Glutamatergic neuron (in vitro differentiated cells): ENCODE data around the gene DTNB. TPM values are rescaled to one million over a fixed set of nuclear protein-coding genes. Genes with fewer than 3 reads are reported as not detected.

Experiments
- DNase-seq: peaks from one replicate; pipeline ENCODE4 v3.0.0; 2022
- H3K27ac Mint-ChIP-seq: one replicate; pipeline ENCODE4 v1.8.0; 2020; ENCODE audit warnings: mild to moderate bottlenecking, mixed read lengths, inconsistent platforms; ENCODE audit not compliant: unreplicated experiment
- H3K27me3 Mint-ChIP-seq: one replicate; pipeline ENCODE4 v1.8.0; 2020; ENCODE audit warnings: mild to moderate bottlenecking, moderate library complexity, mixed read lengths, inconsistent platforms; ENCODE audit not compliant: unreplicated experiment
- H3K36me3 Mint-ChIP-seq: one replicate; pipeline ENCODE4 v1.8.0; 2020; ENCODE audit warnings: mild to moderate bottlenecking, mixed read lengths, inconsistent platforms; ENCODE audit not compliant: unreplicated experiment
- H3K4me1 Mint-ChIP-seq: one replicate; pipeline ENCODE4 v1.8.0; 2020; ENCODE audit warnings: mild to moderate bottlenecking, low read depth, mixed read lengths, inconsistent platforms; ENCODE audit not compliant: unreplicated experiment
- H3K4me3 Mint-ChIP-seq: one replicate; pipeline ENCODE4 v1.8.0; 2020; ENCODE audit warnings: mild to moderate bottlenecking, mixed read lengths, inconsistent platforms; ENCODE audit not compliant: unreplicated experiment
- H3K9me3 Mint-ChIP-seq: one replicate; pipeline ENCODE4 v1.8.0; 2020; ENCODE audit warnings: mild to moderate bottlenecking, moderate library complexity, mixed read lengths, inconsistent platforms; ENCODE audit not compliant: unreplicated experiment
- CTCF ChIP-seq: fragments of 200-600 bp; sonication (generic); IDR thresholded peaks from one replicate; pipeline ENCODE4 v1.5.0; 2021; ENCODE audit not compliant: partially characterized antibody, unreplicated experiment
- total RNA-seq: library from RNA; stranded (reverse); fragmentation: NEBNext Ultra II Directional; extraction: Animal tissue kit (Norgen Biotek cat#: 25700); gene quantifications from one replicate; pipeline ENCODE4 v1.2.1, GENCODE V29; 2021; ENCODE audit not compliant: unreplicated experiment

DTNB gene
- total RNA-seq, 1 donor from 2014 or later = 41.7 TPM

- H3K36me3 Mint-ChIP-seq = peaks cover 30% of the 10 kb centered on the region
- peaks cover 2% of the 10 kb centered on the region for H3K27me3 Mint-ChIP-seq
- no peak overlapping the region for H3K4me3 Mint-ChIP-seq
- no peak overlapping the region for H3K27ac Mint-ChIP-seq
- peaks cover 4% of the 10 kb centered on the region for H3K4me1 Mint-ChIP-seq
- DNase-seq = no peak
- peaks cover 13% of the 10 kb centered on the region for H3K9me3 Mint-ChIP-seq
- no peak for TF ChIP-seq CTCF
Measured at GRCh38 chr2:25473758-25474340, 199.5 kb downstream of the DTNB start.

- no peak for TF ChIP-seq CTCF
- Mint-ChIP-seq H3K36me3 (peaks cover 30% of the 10 kb centered on the region), H3K9me3 (peaks cover 10% of the 10 kb centered on the region), H3K27me3 (peaks cover 2% of the 10 kb centered on the region), H3K4me1 (no peaks in the 10 kb centered on the region), H3K27ac (no peak overlapping the region), H3K4me3 (no peak overlapping the region)
- no peak for DNase-seq
Measured at GRCh38 chr2:25473131-25473530, 200.2 kb downstream of the DTNB start.

GRCh38 chr2:25470806-25471205 lies 202.6 kb downstream of the DTNB start:
- peaks cover 22% of the 10 kb centered on the region for H3K36me3 Mint-ChIP-seq
- no peak overlapping the region for H3K27ac Mint-ChIP-seq
- H3K4me3 Mint-ChIP-seq = no peak overlapping the region
- H3K9me3 Mint-ChIP-seq = peaks cover 10% of the 10 kb centered on the region
- H3K4me1 Mint-ChIP-seq = no peaks in the 10 kb centered on the region
- DNase-seq = no peak
- peaks cover 2% of the 10 kb centered on the region for H3K27me3 Mint-ChIP-seq
- no peak for TF ChIP-seq CTCF

- DNase-seq = no peak
Measured at GRCh38 chr2:25467743-25468142, 205.6 kb downstream of the DTNB start.

More at GRCh38 chr2:25467743-25468142, 205.6 kb downstream of the DTNB start:
- Mint-ChIP-seq H3K4me1 (no peaks in the 10 kb centered on the region), H3K9me3 (peaks cover 6% of the 10 kb centered on the region), H3K4me3 (no peak overlapping the region), H3K27me3 (peaks cover 2% of the 10 kb centered on the region), H3K27ac (no peak overlapping the region), H3K36me3 (peaks cover 5% of the 10 kb centered on the region)
- TF ChIP-seq CTCF = no peak
